H1 (cell line): ENCODE data around the gene PCBD1. TPM values are rescaled to one million over a fixed set of nuclear protein-coding genes. Genes with fewer than 3 reads are reported as not detected.

Source experiments
- CTCF ChIA-PET: fragments of 300-600 bp; sonication (Branson Sonifier 250); formaldehyde crosslinking; loops from one replicate; lab custom pipeline; 2021; ENCODE audit not compliant: partially characterized antibody; lab: Charles Lee
- POLR2A ChIA-PET: fragments of 300-600 bp; sonication (Branson Sonifier 250); formaldehyde crosslinking; loops from one replicate; lab custom pipeline; 2021; ENCODE audit warnings: inconsistent platforms; ENCODE audit not compliant: partially characterized antibody; lab: Charles Lee
- DNase-seq, 2 experiments: peaks; one replicate each; pipeline versions ENCODE4 v3.0.0 to v3.0.0-alpha.2; 2010 to 2022; ENCODE audit warnings: low spot score in 2 of 2, low read depth in 1 of 2, mixed read lengths in 1 of 2
- FAIRE-seq: peaks from 2 replicates; lab custom pipeline; 2011; peaks lifted over from hg19 to GRCh38; lab: Jason Lieb, UNC
- H2AFZ ChIP-seq: 2 replicates; pipeline ENCODE4 v1.8.1; 2012; ENCODE audit warnings: low read length, inconsistent platforms
- H2AK5ac ChIP-seq: 2 replicates; pipeline ENCODE4 v1.6.1; 2013; ENCODE audit warnings: low read depth, low read length
- H2BK120ac ChIP-seq: replicated peaks from 2 replicates; pipeline ENCODE3; 2013; ENCODE audit warnings: low read depth, low read length, inconsistent platforms
- H2BK12ac ChIP-seq: 2 replicates; pipeline ENCODE4 v1.6.1; 2013; ENCODE audit warnings: low read depth, low read length
- H2BK15ac ChIP-seq: 2 replicates; pipeline ENCODE4 v1.6.1; 2013; ENCODE audit warnings: low read length
- H2BK20ac ChIP-seq: 2 replicates; pipeline ENCODE4 v1.6.1; 2013; ENCODE audit warnings: low read length
- H2BK5ac ChIP-seq: 2 replicates; pipeline ENCODE4 v1.6.1; 2013; ENCODE audit warnings: low read depth, low read length
- H3K14ac ChIP-seq: 2 replicates; pipeline ENCODE4 v1.6.1; 2013; ENCODE audit warnings: inconsistent platforms; ENCODE audit not compliant: insufficient read length
- H3K18ac ChIP-seq: 2 replicates; pipeline ENCODE4 v1.6.1; 2013; ENCODE audit warnings: low read length; ENCODE audit errors: extremely low read depth
- H3K23ac ChIP-seq: 2 replicates; pipeline ENCODE4 v1.6.1; 2013; ENCODE audit warnings: inconsistent platforms; ENCODE audit not compliant: insufficient read length
- H3K23me2 ChIP-seq: 2 replicates; pipeline ENCODE4 v1.6.1; 2013; ENCODE audit warnings: low read depth, low read length
- H3K27ac ChIP-seq: 2 replicates; pipeline ENCODE4 v1.6.1; 2011; ENCODE audit warnings: low read depth, low read length, inconsistent platforms
- H3K27me3 ChIP-seq, 4 experiments: replicated peaks in 1 of 4; 1 replicate in 1 of 4; 2 replicates in 3 of 4; pipeline versions ENCODE4 v1.6.1 to v1.8.1; 2011 to 2013; ENCODE audit warnings: low read length in 3 of 4, mild to moderate bottlenecking in 3 of 4, inconsistent platforms in 2 of 4, mixed read lengths in 2 of 4, moderate library complexity in 1 of 4; ENCODE audit not compliant: control insufficient read depth in 3 of 4, insufficient read depth in 3 of 4; ENCODE audit errors: extremely low read depth in 1 of 4
- H3K36me3 ChIP-seq, 4 experiments: 2 replicates each; pipeline versions ENCODE4 v1.6.1 to v1.8.1; 2011 to 2013; ENCODE audit warnings: mild to moderate bottlenecking in 4 of 4, low read length in 3 of 4, moderate library complexity in 2 of 4, control low read depth in 1 of 4, inconsistent platforms in 1 of 4; ENCODE audit not compliant: insufficient read depth in 4 of 4, control insufficient read depth in 2 of 4
- H3K4ac ChIP-seq: replicated peaks from 2 replicates; pipeline ENCODE3; 2013; ENCODE audit warnings: low read length, low read depth, mixed read lengths, inconsistent platforms; ENCODE audit not compliant: insufficient read length
- H3K4me1 ChIP-seq, 4 experiments: replicated peaks in 1 of 4; 1 replicate in 1 of 4; 2 replicates in 3 of 4; pipeline versions ENCODE4 v1.6.1 to v1.8.1; 2011 to 2013; ENCODE audit warnings: low read length in 3 of 4, inconsistent platforms in 2 of 4, mixed read lengths in 1 of 4; ENCODE audit not compliant: insufficient read depth in 4 of 4, control insufficient read depth in 3 of 4
- H3K4me2 ChIP-seq, 2 experiments: 2 replicates each; pipeline versions ENCODE4 v1.6.1 to v1.8.1; 2011 to 2013; ENCODE audit warnings: low read depth in 2 of 2, low read length in 2 of 2, control low read depth in 1 of 2, inconsistent platforms in 1 of 2, mild to moderate bottlenecking in 1 of 2; ENCODE audit not compliant: insufficient read depth in 1 of 2
- H3K4me3 ChIP-seq, 4 experiments: fragments of 200-600, 300-600 bp in 1 of 4; sonication (generic), shearing (Covaris generic), sonication (Bioruptor Twin) in 1 of 4; 2 replicates each; pipeline versions ENCODE4 v1.5.1 to v1.8.1; 2011 to 2016; ENCODE audit warnings: low read length in 4 of 4, low read depth in 3 of 4, control low read depth in 2 of 4, inconsistent platforms in 2 of 4, mild to moderate bottlenecking in 2 of 4, mixed read lengths in 1 of 4, moderate library complexity in 1 of 4; ENCODE audit not compliant: insufficient read depth in 2 of 4; ENCODE audit errors: extremely low read depth in 1 of 4
- H3K56ac ChIP-seq: replicated peaks from 2 replicates; pipeline ENCODE3; 2013; ENCODE audit warnings: low read depth, mild to moderate bottlenecking, mixed read lengths, low read length, inconsistent platforms; ENCODE audit not compliant: insufficient read length
- H3K79me1 ChIP-seq: 2 replicates; pipeline ENCODE4 v1.6.1; 2013; ENCODE audit warnings: low read depth, low read length, control low read depth
- H3K79me2 ChIP-seq, 2 experiments: 2 replicates each; pipeline versions ENCODE4 v1.6.1 to v1.8.1; 2012 to 2013; ENCODE audit warnings: low read length in 2 of 2, mild to moderate bottlenecking in 2 of 2, inconsistent platforms in 1 of 2; ENCODE audit not compliant: insufficient read depth in 2 of 2, control insufficient read depth in 1 of 2
- H3K9ac ChIP-seq, 4 experiments: replicated peaks in 1 of 4; 1 replicate in 1 of 4; 2 replicates in 3 of 4; pipeline versions ENCODE4 v1.6.1 to v1.8.1; 2011 to 2013; ENCODE audit warnings: low read depth in 3 of 4, low read length in 3 of 4, control low read depth in 2 of 4, mild to moderate bottlenecking in 2 of 4, moderate library complexity in 2 of 4, inconsistent platforms in 1 of 4; ENCODE audit errors: extremely low read depth in 1 of 4
- H3K9me3 ChIP-seq, 2 experiments: 2 replicates each; pipeline versions ENCODE4 v1.6.1 to v1.8.1; 2012 to 2013; ENCODE audit warnings: mild to moderate bottlenecking in 2 of 2, moderate library complexity in 2 of 2, control low read depth in 1 of 2, inconsistent platforms in 1 of 2, low read depth in 1 of 2, low read length in 1 of 2, mixed read lengths in 1 of 2; ENCODE audit not compliant: insufficient read depth in 2 of 2
- H4K20me1 ChIP-seq, 2 experiments: replicated peaks in 1 of 2; 2 replicates each; pipeline versions ENCODE3 to v1.8.1; 2011 to 2013; ENCODE audit warnings: inconsistent platforms in 2 of 2, low read length in 2 of 2, mild to moderate bottlenecking in 1 of 2; ENCODE audit not compliant: insufficient read depth in 2 of 2, control insufficient read depth in 1 of 2
- H4K5ac ChIP-seq: 2 replicates; pipeline ENCODE4 v1.6.1; 2013; ENCODE audit warnings: low read length, low read depth, mixed read lengths, inconsistent platforms; ENCODE audit not compliant: insufficient read length
- H4K8ac ChIP-seq: 2 replicates; pipeline ENCODE4 v1.8.0; 2013; ENCODE audit warnings: mild to moderate bottlenecking, moderate library complexity, low read length, inconsistent platforms; ENCODE audit not compliant: insufficient read depth; ENCODE audit errors: extremely low read depth
- H4K91ac ChIP-seq: replicated peaks from 2 replicates; pipeline ENCODE3; 2013; ENCODE audit warnings: low read length, mixed read lengths, inconsistent platforms; ENCODE audit not compliant: insufficient read length
- CHD1 ChIP-seq: IDR thresholded peaks from 2 replicates; pipeline ENCODE4 v1.6.1; 2012; ENCODE audit warnings: low read depth, low read length, improper control_type of control experiment
- EZH2 ChIP-seq: fragments of 200-600 bp; sonication (generic); IDR thresholded peaks from 2 replicates; pipeline ENCODE4 v1.7.1; 2012; ENCODE audit warnings: low read depth, mild to moderate bottlenecking, moderate library complexity, low read length, inconsistent platforms; ENCODE audit not compliant: severe bottlenecking
- GABPA ChIP-seq: IDR thresholded peaks from 2 replicates; pipeline ENCODE4 v1.6.1; 2011; ENCODE audit warnings: mild to moderate bottlenecking, low read length, moderate library complexity, borderline replicate concordance; ENCODE audit not compliant: insufficient read depth
- JUND ChIP-seq: IDR thresholded peaks from 2 replicates; pipeline ENCODE4 v1.6.1; 2011; ENCODE audit warnings: mild to moderate bottlenecking, improper control_type of control experiment, low read length
- MAFK ChIP-seq: IDR thresholded peaks from 2 replicates; pipeline ENCODE4 v1.6.1; 2012; ENCODE audit warnings: low read depth, mild to moderate bottlenecking, improper control_type of control experiment, low read length
- RBBP5 ChIP-seq: IDR thresholded peaks from 2 replicates; pipeline ENCODE4 v1.7.1; 2012; ENCODE audit warnings: low read depth, mild to moderate bottlenecking, inconsistent platforms, low read length, moderate library complexity, borderline replicate concordance
- RFX5 ChIP-seq: IDR thresholded peaks from 2 replicates; pipeline ENCODE4 v1.6.1; 2011; ENCODE audit warnings: low read depth, low read length, improper control_type of control experiment, borderline replicate concordance
- SP2 ChIP-seq: IDR thresholded peaks from 2 replicates; pipeline ENCODE4 v1.6.1; 2012; ENCODE audit warnings: mild to moderate bottlenecking, low read length, inconsistent platforms
- SRF ChIP-seq: IDR thresholded peaks from 2 replicates; pipeline ENCODE4 v1.6.1; 2011; ENCODE audit warnings: mild to moderate bottlenecking, low read depth, low read length, moderate library complexity
- TBP ChIP-seq: IDR thresholded peaks from 2 replicates; pipeline ENCODE4 v1.6.1; 2011; ENCODE audit warnings: low read depth, low read length, improper control_type of control experiment
- WGBS, 2 experiments: shearing (Covaris generic) in 1 of 2; methylation state at CpG; one replicate each; pipeline versions ENCODE4 v1.1.6 to v1.1.7; 2013 to 2015; ENCODE audit warnings: low lambda C conversion rate in 2 of 2, mixed read lengths in 2 of 2, inconsistent platforms in 1 of 2, low coverage in 1 of 2, missing lambda C conversion rate in 1 of 2; ENCODE audit not compliant: insufficient replicate concordance in 2 of 2, insufficient coverage in 1 of 2, insufficient read length in 1 of 2; ENCODE audit errors: extremely low coverage in 1 of 2, missing lambda C conversion rate in 1 of 2; 5-methylcytosine and 5-hydroxymethylcytosine counted together
- polyA plus RNA-seq, 7 experiments: library from polyadenylated mRNA; depleted of rRNA in 3 of 7; stranded (reverse) in 5 of 7; unstranded in 2 of 7; fragments of >200 nt in 5 of 7; fragments of 200-250 nt in 2 of 7; gene quantifications; 1 replicate in 5 of 7; 2 replicates in 1 of 7; 4 replicates in 1 of 7; pipeline versions ENCODE4 v1.2.1 to v1.2.3, GENCODE V29; 2011 to 2013; ENCODE audit warnings: missing spikeins in 2 of 7, mixed read lengths in 2 of 7
- total RNA-seq: library from RNA; stranded (reverse); fragmentation: NEBNext Ultra II Directional; extraction: Animal tissue kit (Norgen Biotek cat#: 25700); gene quantifications from 2 replicates; pipeline ENCODE4 v1.2.1, GENCODE V29; 2021
- TF ChIP-seq, protein P1 (sequence below): IDR thresholded peaks from 2 replicates; pipeline ENCODE4 v1.6.1; 2012; ENCODE audit warnings: inconsistent platforms

Gene PCBD1
- total and polyA plus RNA-seq, 2 of the 8 experiments (the other 6 are each of a cell fraction or from before 2014, with no cell fraction given) = 46.5 to 55.0 TPM

- Histone ChIP-seq H3K14ac (no peak overlapping the region), H3K9me3 (no peaks in the 10 kb centered on the region), H2AFZ (no peak overlapping the region), H3K23me2 (no peaks in the 10 kb centered on the region), H3K4me2 (no peak overlapping the region), H3K36me3 (no peaks in the 10 kb centered on the region), H3K79me1 (no peaks in the 10 kb centered on the region), H3K9ac (no peak overlapping the region), H2BK20ac (no peak overlapping the region), H4K8ac (peak overlapping the region; percentile 62; the same call in 1 of the 2 replicates), H3K27ac (no peak overlapping the region), H3K4me1 (no peaks in the 10 kb centered on the region; a peak in 1 of 7 replicates), H3K23ac (no peak overlapping the region), H3K4ac (no peak overlapping the region), H2BK5ac (no peak overlapping the region), H3K4me3 (no peak overlapping the region), H3K27me3 (no peaks in the 10 kb centered on the region), H4K5ac (no peak overlapping the region), H2BK15ac (no peak overlapping the region), H3K18ac (no peak overlapping the region), H3K56ac (no peak overlapping the region), H4K20me1 (peaks cover 0 to 2% of the 10 kb centered on the region in 2 experiments), H3K79me2 (no peaks in the 10 kb centered on the region), H2AK5ac (no peak overlapping the region), H4K91ac (no peak overlapping the region), H2BK12ac (no peak overlapping the region), H2BK120ac (no peak overlapping the region)
- FAIRE-seq (no peak), DNase-seq (no peak)
- POLR2A ChIA-PET = no interaction called here
- CTCF ChIA-PET = interaction anchor here (1.6 to 17.0 kb wide), 3 partner anchors 9 to 101 kb away, joined by 3 to 237 read pairs (median 30); no protein-coding TSS in a partner anchor
- 89% methylated on average over 3 of the region's 5 CpGs; no CpG with 5 or more reads in 1 of the 2 experiments for WGBS, 2 experiments
- TF ChIP-seq SRF (no peak), GABPA (no peak), TBP (no peak), SP2 (no peak), JUND (no peak), MAFK (no peak), RBBP5 (no peak), EZH2 (no peak), RFX5 (no peak), CHD1 (no peak)
- TF ChIP-seq, protein P1, sequence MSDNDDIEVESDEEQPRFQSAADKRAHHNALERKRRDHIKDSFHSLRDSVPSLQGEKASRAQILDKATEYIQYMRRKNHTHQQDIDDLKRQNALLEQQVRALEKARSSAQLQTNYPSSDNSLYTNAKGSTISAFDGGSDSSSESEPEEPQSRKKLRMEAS = no peak
These were observed 26.8 kb upstream of the PCBD1 start for GRCh38 chr10:70915206-70915605.
